ENCODE results near the gene MMP24.

GRCh38 chr20:35290887-35291417 is 64.5 kb downstream of the MMP24 start:
- no peak for TF ChIP-seq CTCF (IDR thresholded peaks at IDR 0.05; ENCODE audit: poor library complexity)
- no peak for TF ChIP-seq EZH2 (IDR thresholded peaks at IDR 0.05; ENCODE audit: borderline replicate concordance)
